Erythroblast (primary cell): ENCODE results near the gene TBC1D2B.

ENCODE experiments used
- GATA1 ChIP-seq: IDR thresholded peaks from 2 replicates; pipeline ENCODE4 v1.6.1; 2011; ENCODE audit warnings: low read depth, mild to moderate bottlenecking, control low read depth, low read length, moderate library complexity
- POLR2A ChIP-seq: IDR thresholded peaks from 2 replicates; pipeline ENCODE4 v1.6.1; 2011; ENCODE audit warnings: mild to moderate bottlenecking, low read length

- TF ChIP-seq POLR2A (no peak), GATA1 (no peak)
These were observed 102.0 kb downstream of the TBC1D2B start for GRCh38 chr15:77975332-77976094.
